CD4-positive, alpha-beta T cell (primary cell): ENCODE measurements around the gene KDM2B. TPM values are rescaled to one million over a fixed set of nuclear protein-coding genes. Genes with fewer than 3 reads are reported as not detected.

ENCODE experiments used
- ATAC-seq: fragments of 200-7000 bp; cut with Tn5 transposase; one replicate; pipeline ENCODE4 v1.10.0; 2022; ENCODE audit warnings: mild to moderate bottlenecking; ENCODE audit not compliant: poor library complexity
- CTCF ChIA-PET: fragments of 350-600 bp; sonication (Branson Sonifier 250); formaldehyde crosslinking; loops from one replicate; lab custom pipeline; 2021; ENCODE audit warnings: antibody characterized with exemption, inconsistent platforms; lab: Charles Lee
- POLR2A ChIA-PET: fragments of 350-600 bp; sonication (Branson Sonifier 250); formaldehyde crosslinking; loops from one replicate; lab custom pipeline; 2021; ENCODE audit warnings: antibody characterized with exemption, inconsistent platforms; lab: Charles Lee
- DNase-seq, 14 experiments: peaks; one replicate each; pipeline ENCODE4 v3.0.0-alpha.2; 2013 to 2020; ENCODE audit warnings: mixed read lengths in 2 of 14
- H3K27ac ChIP-seq, 2 donors: one replicate each; pipeline versions ENCODE4 v1.5.1 to v1.7.0; 2013; ENCODE audit warnings: low read length in 2 of 2, low read depth in 1 of 2, mild to moderate bottlenecking in 1 of 2
- H3K27me3 ChIP-seq, 2 experiments: 1 replicate in 1 of 2; 2 replicates in 1 of 2; pipeline versions ENCODE4 v1.6.1 to v1.7.0; 2013; ENCODE audit warnings: low read length in 2 of 2, control low read depth in 1 of 2, mild to moderate bottlenecking in 1 of 2, moderate library complexity in 1 of 2; ENCODE audit not compliant: insufficient read depth in 2 of 2, control insufficient read depth in 1 of 2
- H3K36me3 ChIP-seq: one replicate; pipeline ENCODE4 v1.6.1; 2013; ENCODE audit warnings: low read length, control low read depth; ENCODE audit not compliant: insufficient read depth
- H3K4me1 ChIP-seq: one replicate; pipeline ENCODE4 v1.6.1; 2013; ENCODE audit warnings: low read length, control low read depth; ENCODE audit not compliant: insufficient read depth
- H3K4me3 ChIP-seq: one replicate; pipeline ENCODE4 v1.5.1; 2013; ENCODE audit warnings: mild to moderate bottlenecking, low read length, moderate library complexity
- H3K9me3 ChIP-seq, 2 experiments: 1 replicate in 1 of 2; 2 replicates in 1 of 2; pipeline versions ENCODE4 v1.6.1 to v1.7.0; 2013; ENCODE audit warnings: low read length in 2 of 2, mild to moderate bottlenecking in 2 of 2, control low read depth in 1 of 2, moderate library complexity in 1 of 2; ENCODE audit not compliant: control insufficient read depth in 1 of 2, insufficient read depth in 1 of 2
- H3K27ac Mint-ChIP-seq: one replicate; pipeline ENCODE4 v1.8.0; 2020; ENCODE audit warnings: mixed read lengths
- H3K27me3 Mint-ChIP-seq: one replicate; pipeline ENCODE4 v1.8.0; 2021; ENCODE audit warnings: mixed read lengths
- H3K36me3 Mint-ChIP-seq: one replicate; pipeline ENCODE4 v1.8.0; 2021; ENCODE audit warnings: low read depth, mixed read lengths
- H3K4me1 Mint-ChIP-seq: one replicate; pipeline ENCODE4 v1.8.0; 2021; ENCODE audit warnings: low read depth, mixed read lengths
- H3K4me3 Mint-ChIP-seq: one replicate; pipeline ENCODE4 v1.8.0; 2020; ENCODE audit warnings: mild to moderate bottlenecking, mixed read lengths
- H3K9me3 Mint-ChIP-seq: one replicate; pipeline ENCODE4 v1.8.0; 2020; ENCODE audit warnings: mixed read lengths
- CTCF ChIP-seq: fragments of 200-600 bp; IDR thresholded peaks from one replicate; pipeline ENCODE4 v1.8.0; 2022; ENCODE audit warnings: antibody characterized with exemption, mild to moderate bottlenecking
- intact Hi-C, 2 experiments: fragments of 100-400 bp; cut with DNase I in 1 of 2; cut with micrococcal nuclease in 1 of 2; formaldehyde crosslinking; loops; one replicate each; pipeline versions ENCODE4 v1.15.1 to v1.9.0; 2023 to 2025; cut with DNase I, micrococcal nuclease
- total RNA-seq, 174 experiments: library from RNA in 2 of 174; stranded (reverse) in 2 of 174; gene quantifications; one replicate each; pipeline ENCODE4 v1.2.3 and lab custom pipeline; 2021 to 2026

Gene KDM2B
- total RNA-seq, 2 experiments from 2014 or later = 60.4 to 62.6 TPM

- Histone ChIP-seq H3K4me3 (peak overlapping the region; percentile 58), H3K36me3 (peaks cover 17% of the 10 kb centered on the region), H3K27me3 (no peaks in the 10 kb centered on the region), H3K27ac (peak overlapping the region; percentile 67 to 80), H3K9me3 (no peaks in the 10 kb centered on the region), H3K4me1 (peaks cover 60% of the 10 kb centered on the region)
- Mint-ChIP-seq H3K36me3 (peaks cover 34% of the 10 kb centered on the region), H3K27ac (peak overlapping the region; percentile 93), H3K27me3 (no peaks in the 10 kb centered on the region), H3K4me1 (peaks cover 44% of the 10 kb centered on the region), H3K4me3 (peak overlapping the region; percentile 94), H3K9me3 (no peaks in the 10 kb centered on the region)
- ChIA-PET CTCF (interaction anchor here (0.6 to 1.6 kb wide), 6 partner anchors 15 to 121 kb away, joined by 3 to 7 read pairs (median 4); partner anchors contain the start of gene ORAI1), POLR2A (interaction anchor here (0.5 to 2.3 kb wide), 14 partner anchors 13 to 265 kb away, joined by 3 to 16 read pairs (median 5); partner anchors contain the start of genes ORAI1, RHOF and RNF34)
- ATAC-seq (peak; percentile 10), DNase-seq (peak in 13 of 14 experiments; percentile 16 to 84 (median 37))
- TF ChIP-seq CTCF = no peak
- intact Hi-C loops = loop anchor here in 1 of 2 experiments (1.0 to 10.0 kb wide), 4 partner anchors 36 to 248 kb away; partner anchors contain the start of gene ORAI1
Measured at GRCh38 chr12:121536899-121537813, 43.7 kb downstream of the KDM2B start.

- no peaks in the 10 kb centered on the region for H3K9me3 Mint-ChIP-seq
- peak; percentile 37 to 84 (median 66) for DNase-seq
- CTCF ChIA-PET = interaction anchor here (0.6 to 1.6 kb wide), 6 partner anchors 16 to 121 kb away, joined by 3 to 7 read pairs (median 4); partner anchors contain the start of gene ORAI1
- Histone ChIP-seq H3K9me3 (no peaks in the 10 kb centered on the region), H3K27ac (peak overlapping the region; percentile 67 to 80), H3K4me1 (peaks cover 69% of the 10 kb centered on the region), H3K4me3 (peak overlapping the region; percentile 58), H3K36me3 (peaks cover 22% of the 10 kb centered on the region), H3K27me3 (no peaks in the 10 kb centered on the region)
- peak overlapping the region; percentile 94 for H3K4me3 Mint-ChIP-seq
- peak; percentile 61 for ATAC-seq
- peak overlapping the region; percentile 93 for H3K27ac Mint-ChIP-seq
- POLR2A ChIA-PET = interaction anchor here (0.5 to 2.3 kb wide), 14 partner anchors 14 to 266 kb away, joined by 3 to 16 read pairs (median 5); partner anchors contain the start of genes ORAI1, RHOF and RNF34
- H3K27me3 Mint-ChIP-seq = no peaks in the 10 kb centered on the region
- peaks cover 53% of the 10 kb centered on the region for H3K4me1 Mint-ChIP-seq
- no peak for TF ChIP-seq CTCF
- intact Hi-C loops = loop anchor here in 1 of 2 experiments (1.0 to 10.0 kb wide), 4 partner anchors 35 to 249 kb away; partner anchors contain the start of gene ORAI1
- H3K36me3 Mint-ChIP-seq = peaks cover 32% of the 10 kb centered on the region
Measured at GRCh38 chr12:121536054-121536898, 44.5 kb downstream of the KDM2B start.
